Panc1 (cell line): ENCODE measurements around the gene VWA7. TPM values are rescaled to one million over a fixed set of nuclear protein-coding genes. Genes with fewer than 3 reads are reported as not detected.

Experiments used
- ATAC-seq: fragments of 200-7000 bp; cut with Tn5 transposase; 2 replicates; pipeline ENCODE4 v1.9.1; 2020; ENCODE audit warnings: mild to moderate bottlenecking, moderate library complexity
- BruUV-seq: library from RNA; stranded (reverse); fragments of 400-500 nt; replicated peaks from 2 replicates; lab custom pipeline; 2021; lab: Mats Ljungman, UMichigan
- CTCF ChIA-PET: fragments of 300-600 bp; sonication (Branson Sonifier 250); formaldehyde crosslinking; loops from one replicate; lab custom pipeline; 2022; ENCODE audit warnings: antibody characterized with exemption; lab: Charles Lee
- POLR2A ChIA-PET: fragments of 300-600 bp; sonication (Branson Sonifier 250); formaldehyde crosslinking; loops from one replicate; lab custom pipeline; 2022; ENCODE audit warnings: antibody characterized with exemption; lab: Charles Lee
- DNase-seq: peaks from one replicate; pipeline ENCODE4 v3.0.0-alpha.2; 2010; ENCODE audit warnings: low read depth, low spot score
- H3K27ac ChIP-seq: 2 replicates; pipeline ENCODE4 v1.5.1; 2011; ENCODE audit warnings: mild to moderate bottlenecking, low read length, inconsistent platforms
- H3K27me3 ChIP-seq: fragments of 200-500 bp; sonication (Bioruptor generic); 2 replicates; pipeline ENCODE4 v1.6.0; 2014; ENCODE audit warnings: low read length, inconsistent platforms; ENCODE audit not compliant: control insufficient read depth, insufficient read depth
- H3K36me3 ChIP-seq: fragments of 200-500 bp; sonication (Bioruptor generic); 2 replicates; pipeline ENCODE4 v1.5.1; 2014; ENCODE audit warnings: inconsistent platforms, mild to moderate bottlenecking, low read length, moderate library complexity; ENCODE audit not compliant: control insufficient read depth, insufficient read depth
- H3K4me1 ChIP-seq: 2 replicates; pipeline ENCODE4 v1.5.1; 2011; ENCODE audit warnings: inconsistent platforms, mild to moderate bottlenecking, low read length, moderate library complexity; ENCODE audit not compliant: control insufficient read depth, insufficient read depth
- H3K4me3 ChIP-seq, 2 experiments: 2 replicates each; pipeline ENCODE4 v1.5.1; 2011 to 2012; ENCODE audit warnings: low read depth in 2 of 2, low read length in 2 of 2, mild to moderate bottlenecking in 2 of 2, inconsistent platforms in 1 of 2, moderate library complexity in 1 of 2
- H3K9me3 ChIP-seq: fragments of 200-500 bp; sonication (Bioruptor generic); 2 replicates; pipeline ENCODE4 v1.5.1; 2014; ENCODE audit warnings: low read depth, mild to moderate bottlenecking, inconsistent platforms, low read length, moderate library complexity; ENCODE audit not compliant: control insufficient read depth, insufficient read depth
- POLR2AphosphoS5 ChIP-seq: IDR thresholded peaks from 2 replicates; pipeline ENCODE4 v1.6.1; 2012; ENCODE audit warnings: mild to moderate bottlenecking, low read depth, low read length, moderate library complexity
- REST ChIP-seq, 2 experiments: IDR thresholded peaks; 2 replicates each; pipeline ENCODE4 v1.6.1; 2011 to 2012; ENCODE audit warnings: low read depth in 2 of 2, control low read depth in 1 of 2, low read length in 1 of 2, mild to moderate bottlenecking in 1 of 2, moderate library complexity in 1 of 2; ENCODE audit not compliant: insufficient read depth in 1 of 2
- SIN3A ChIP-seq: IDR thresholded peaks from 2 replicates; pipeline ENCODE4 v1.6.1; 2012; ENCODE audit warnings: low read depth, mild to moderate bottlenecking, low read length, moderate library complexity, borderline replicate concordance; ENCODE audit not compliant: insufficient read depth
- TCF7L2 ChIP-seq: IDR thresholded peaks from 2 replicates; pipeline ENCODE4 v1.6.1; 2011; ENCODE audit warnings: mild to moderate bottlenecking, low read depth, low read length, inconsistent platforms
- in situ Hi-C: cut with HindIII; loops from 2 replicates; pipeline ENCODE4 v1.10.0; 2016; ENCODE audit warnings: low sequenced_read_pairs, low pct_unique_long_range_greater_than_20kb
- intact Hi-C: fragments of 100-400 bp; cut with micrococcal nuclease; formaldehyde crosslinking; loops from one replicate; pipeline ENCODE4 v1.10.0; 2022; ENCODE audit not compliant: unreplicated experiment
- total RNA-seq: library from RNA; stranded (reverse); gene quantifications from one replicate; pipeline ENCODE4 v1.2.1, GENCODE V29; 2021; ENCODE audit not compliant: unreplicated experiment
- TF ChIP-seq, protein P1 (sequence below): fragments of 450-650 bp; IDR thresholded peaks from 2 replicates; pipeline ENCODE4 v1.5.1; 2017; ENCODE audit warnings: mild to moderate bottlenecking

Gene VWA7
- total RNA-seq, 1 experiment from 2014 or later, result 4.3 TPM

- Histone ChIP-seq H3K4me3 (no peak overlapping the region), H3K9me3 (no peaks in the 10 kb centered on the region), H3K36me3 (peaks cover 14% of the 10 kb centered on the region), H3K27ac (peak overlapping the region; percentile 99; the same call in 1 of the 2 replicates), H3K4me1 (peaks cover 21% of the 10 kb centered on the region), H3K27me3 (no peaks in the 10 kb centered on the region)
- intact Hi-C loops, result no loop called here
- ATAC-seq, result peak; percentile 52
- BruUV-seq, result no TSS peak
- ChIA-PET POLR2A (interaction anchor here (0.7 kb wide), 1 partner anchor 14 kb away, joined by 4 read pairs; no protein-coding TSS in a partner anchor), CTCF (interaction anchor here (0.5 to 1.5 kb wide), 6 partner anchors 14 to 1265 kb away, joined by 3 to 6 read pairs (median 3); partner anchors contain the start of genes LSM2 and VWA7)
- in situ Hi-C loops, result no loop called here
- no peak for DNase-seq
- TF ChIP-seq SIN3A (no peak), REST (IDR thresholded peaks at IDR 0.05; ENCODE audit: insufficient read depth in 1 of 2, low read depth in 2 of 2, low read length in 1 of 2) (no peak), TCF7L2 (no peak), POLR2AphosphoS5 (no peak)
- TF ChIP-seq, protein P1, sequence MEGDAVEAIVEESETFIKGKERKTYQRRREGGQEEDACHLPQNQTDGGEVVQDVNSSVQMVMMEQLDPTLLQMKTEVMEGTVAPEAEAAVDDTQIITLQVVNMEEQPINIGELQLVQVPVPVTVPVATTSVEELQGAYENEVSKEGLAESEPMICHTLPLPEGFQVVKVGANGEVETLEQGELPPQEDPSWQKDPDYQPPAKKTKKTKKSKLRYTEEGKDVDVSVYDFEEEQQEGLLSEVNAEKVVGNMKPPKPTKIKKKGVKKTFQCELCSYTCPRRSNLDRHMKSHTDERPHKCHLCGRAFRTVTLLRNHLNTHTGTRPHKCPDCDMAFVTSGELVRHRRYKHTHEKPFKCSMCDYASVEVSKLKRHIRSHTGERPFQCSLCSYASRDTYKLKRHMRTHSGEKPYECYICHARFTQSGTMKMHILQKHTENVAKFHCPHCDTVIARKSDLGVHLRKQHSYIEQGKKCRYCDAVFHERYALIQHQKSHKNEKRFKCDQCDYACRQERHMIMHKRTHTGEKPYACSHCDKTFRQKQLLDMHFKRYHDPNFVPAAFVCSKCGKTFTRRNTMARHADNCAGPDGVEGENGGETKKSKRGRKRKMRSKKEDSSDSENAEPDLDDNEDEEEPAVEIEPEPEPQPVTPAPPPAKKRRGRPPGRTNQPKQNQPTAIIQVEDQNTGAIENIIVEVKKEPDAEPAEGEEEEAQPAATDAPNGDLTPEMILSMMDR, result peak; percentile 89
These were observed 14.4 kb upstream of the VWA7 start for GRCh38 chr6:31791324-31792089.

DNA sequence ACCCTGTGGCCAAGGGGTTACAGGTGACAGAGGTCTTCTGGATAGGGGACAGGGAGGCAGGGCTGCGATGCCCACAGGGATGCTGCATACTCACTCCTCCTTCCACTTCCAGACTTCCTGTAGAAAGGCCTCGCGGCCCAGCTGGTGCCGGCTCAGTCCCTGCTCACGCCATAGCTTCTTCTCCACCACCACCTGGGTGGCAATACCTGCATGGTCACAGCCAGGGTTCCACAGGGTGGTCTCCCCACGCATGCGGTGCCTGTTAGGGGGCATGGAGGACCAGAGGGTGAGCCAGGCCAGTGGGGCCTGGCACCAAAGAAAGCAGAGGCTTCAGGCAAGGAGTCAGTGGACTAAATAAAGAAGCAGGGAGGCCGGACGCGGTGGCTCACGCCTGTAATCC lies 8.3 kb upstream of the VWA7 start:
- no TSS peak for BruUV-seq
- no peak overlapping the region for H3K4me3 ChIP-seq
- intact Hi-C loops (no loop called here), in situ Hi-C loops (no loop called here)
- CTCF ChIA-PET, result no interaction called here
- no peaks in the 10 kb centered on the region for H3K27me3 ChIP-seq
- ATAC-seq (no peak), DNase-seq (no peak)
- POLR2A ChIA-PET, result interaction anchor here (0.6 kb wide), 1 partner anchor 10 kb away, joined by 3 read pairs; no protein-coding TSS in a partner anchor
- H3K36me3 ChIP-seq, result peaks cover 7% of the 10 kb centered on the region; the same call in 1 of the 2 replicates
- H3K4me1 ChIP-seq, result no peaks in the 10 kb centered on the region
- TF ChIP-seq POLR2AphosphoS5, result no peak
- no peak for TF ChIP-seq SIN3A
- TF ChIP-seq REST (IDR thresholded peaks at IDR 0.05; ENCODE audit: insufficient read depth in 1 of 2, low read depth in 2 of 2, low read length in 1 of 2), result no peak
- TF ChIP-seq, protein P1, result no peak
- TF ChIP-seq TCF7L2, result no peak
- H3K27ac ChIP-seq, result no peak overlapping the region
- H3K9me3 ChIP-seq, result no peaks in the 10 kb centered on the region
